ENCODE results near the gene MRPL49. TPM values are rescaled to one million over a fixed set of nuclear protein-coding genes. Genes with fewer than 3 reads are reported as not detected.

Gene MRPL49
- total and polyA plus RNA-seq, 9 of the 15 experiments (the other 6 are each of a cell fraction or from before 2014, with no cell fraction given) = 74.3 to 132 (median 91.2) TPM

GRCh38 chr11:65117206-65118096, 4.7 kb upstream of the MRPL49 start, which contains the start of gene ZNHIT2 (continued):
- TF ChIP-seq ZBTB11 (CRISPR knock-in tag; IDR thresholded peaks at IDR 0.05) = peak in 1 of 3 experiments; percentile 86; a peak in 2 of 6 replicates
- TF ChIP-seq POLR3G (IDR thresholded peaks at IDR 0.05; ENCODE audit: extremely low read depth, insufficient read length, insufficient replicate concordance) = no peak
- TF ChIP-seq ERF (CRISPR knock-in tag; IDR thresholded peaks at IDR 0.05) = no peak
- no peak for TF ChIP-seq IRF2 (CRISPR knock-in tag; IDR thresholded peaks at IDR 0.05)
- peak; percentile 99 for TF ChIP-seq POLR2AphosphoS2 (IDR thresholded peaks at IDR 0.05; ENCODE audit: low read length)
- TF ChIP-seq NR0B1 (IDR thresholded peaks at IDR 0.05; ENCODE audit: partially characterized antibody) = no peak
- peak; percentile 75; the same call in 1 of the 2 replicates for TF ChIP-seq LCOR (CRISPR knock-in tag; IDR thresholded peaks at IDR 0.05)
- TF ChIP-seq NR4A1 (CRISPR knock-in tag; IDR thresholded peaks at IDR 0.05) = peak; percentile 61; the same call in 1 of the 2 replicates
- 0 out of 2 replicates have a peak, but pooled peaks have one; percentile 37 for TF ChIP-seq NR4A1 (tag; IDR thresholded peaks at IDR 0.05)
- TF ChIP-seq DIDO1 (tag; IDR thresholded peaks at IDR 0.05; ENCODE audit: low read depth) = 0 out of 2 replicates have a peak, but pooled peaks have one; percentile 71
- peak; percentile 98 for TF ChIP-seq RBM22 (IDR thresholded peaks at IDR 0.05; ENCODE audit: low read depth, low read length, poor library complexity, severe bottlenecking)
- TF ChIP-seq MEF2A (IDR thresholded peaks at IDR 0.05; ENCODE audit: control insufficient read depth, low read depth, low read length) = peak; percentile 44; the same call in 1 of the 2 replicates
- TF ChIP-seq CREB3L1 (IDR thresholded peaks at IDR 0.05; ENCODE audit: borderline replicate concordance, low read depth) = 0 out of 2 replicates have a peak, but pooled peaks have one; percentile 40
- no peak for TF ChIP-seq XRCC4 (IDR thresholded peaks at IDR 0.05; ENCODE audit: extremely low read depth, insufficient read depth, insufficient read length)
- TF ChIP-seq NR2C2 (CRISPR knock-in tag; IDR thresholded peaks at IDR 0.05) = peak; percentile 99
- TF ChIP-seq NR2C2 (tag; IDR thresholded peaks at IDR 0.05) = peak; percentile 100
- peak; percentile 100 for TF ChIP-seq UBTF (IDR thresholded peaks at IDR 0.05; ENCODE audit: borderline replicate concordance in 1 of 2, low read depth in 2 of 2, low read length in 2 of 2)
